OCI-LY7 (cell line): ENCODE results near the gene IGF1R.

Experiments used
- CTCF ChIP-seq: fragments of 200-600 bp; sonication (generic); conservative IDR thresholded peaks from 2 replicates; pipeline ENCODE4 v1.5.1; 2014; ENCODE audit warnings: mild to moderate bottlenecking, antibody characterized with exemption, low read length, moderate library complexity, mixed read lengths
- EZH2phosphoT487 ChIP-seq: fragments of 200-600 bp; sonication (generic); IDR thresholded peaks from 2 replicates; pipeline ENCODE4 v1.6.1; 2018; ENCODE audit warnings: low read depth, borderline replicate concordance, mild to moderate bottlenecking, mixed run types, antibody characterized with exemption, low read length, moderate library complexity, mixed read lengths

GRCh38 chr15:98963444-98963843 is 315.1 kb downstream of the IGF1R start:
- TF ChIP-seq CTCF, result no peak
- no peak for TF ChIP-seq EZH2phosphoT487
